OCI-LY3 (cell line): Measurements from ENCODE around the gene LRPPRC.

Source experiments
- EZH2phosphoT487 ChIP-seq: fragments of 200-600 bp; shearing (Covaris generic); IDR thresholded peaks from 2 replicates; pipeline ENCODE4 v1.6.1; 2018; ENCODE audit warnings: antibody characterized with exemption, mixed run types, low read depth
- TF ChIP-seq, protein P1 (sequence below): fragments of 200-600, 300-600 bp; sonication (generic); IDR thresholded peaks from 2 replicates; pipeline ENCODE4 v1.5.1; 2014; ENCODE audit warnings: antibody characterized with exemption, low read length, low read depth

DNA sequence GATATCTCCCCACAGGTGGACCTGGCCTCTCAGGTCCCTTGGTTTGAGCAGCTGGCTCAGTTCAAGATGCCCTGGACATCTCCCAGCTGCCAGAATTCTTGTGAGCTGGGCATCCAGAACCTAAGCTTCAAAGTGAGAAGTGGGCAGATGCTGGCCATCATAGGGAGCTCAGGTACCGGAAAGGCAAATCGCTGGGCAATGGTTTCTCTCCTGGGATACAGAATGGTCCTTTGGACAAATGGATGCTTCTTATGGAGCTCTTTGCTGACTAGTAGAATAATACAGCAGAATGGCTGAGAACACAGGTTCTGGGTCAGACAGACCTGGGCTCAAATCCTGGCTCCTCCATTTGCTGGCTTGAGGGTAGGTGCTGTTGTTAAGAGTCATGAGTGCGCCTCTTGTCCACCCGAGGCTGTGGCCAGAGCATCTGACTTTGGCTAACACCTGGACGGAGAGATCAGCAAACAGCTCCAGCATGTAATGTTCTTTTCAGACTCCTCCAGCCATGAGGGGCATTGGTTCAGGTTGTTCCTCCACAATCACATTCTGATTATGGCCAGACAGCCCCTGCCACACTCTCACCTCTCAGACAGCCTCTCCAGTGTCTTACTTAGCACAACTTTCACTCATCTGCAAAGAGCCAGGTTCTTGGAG is 149.5 kb downstream of the LRPPRC start:
- TF ChIP-seq, protein P1, sequence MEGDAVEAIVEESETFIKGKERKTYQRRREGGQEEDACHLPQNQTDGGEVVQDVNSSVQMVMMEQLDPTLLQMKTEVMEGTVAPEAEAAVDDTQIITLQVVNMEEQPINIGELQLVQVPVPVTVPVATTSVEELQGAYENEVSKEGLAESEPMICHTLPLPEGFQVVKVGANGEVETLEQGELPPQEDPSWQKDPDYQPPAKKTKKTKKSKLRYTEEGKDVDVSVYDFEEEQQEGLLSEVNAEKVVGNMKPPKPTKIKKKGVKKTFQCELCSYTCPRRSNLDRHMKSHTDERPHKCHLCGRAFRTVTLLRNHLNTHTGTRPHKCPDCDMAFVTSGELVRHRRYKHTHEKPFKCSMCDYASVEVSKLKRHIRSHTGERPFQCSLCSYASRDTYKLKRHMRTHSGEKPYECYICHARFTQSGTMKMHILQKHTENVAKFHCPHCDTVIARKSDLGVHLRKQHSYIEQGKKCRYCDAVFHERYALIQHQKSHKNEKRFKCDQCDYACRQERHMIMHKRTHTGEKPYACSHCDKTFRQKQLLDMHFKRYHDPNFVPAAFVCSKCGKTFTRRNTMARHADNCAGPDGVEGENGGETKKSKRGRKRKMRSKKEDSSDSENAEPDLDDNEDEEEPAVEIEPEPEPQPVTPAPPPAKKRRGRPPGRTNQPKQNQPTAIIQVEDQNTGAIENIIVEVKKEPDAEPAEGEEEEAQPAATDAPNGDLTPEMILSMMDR: no peak
- no peak for TF ChIP-seq EZH2phosphoT487
